Putamen (tissue), 1 donor: Measurements from ENCODE around the gene GRAP2.
"Not testable (repeated sequence)": the region's sequence is repeated elsewhere in the genome, so short reads cannot be mapped to it uniquely, and the experiment has no call there.

Experiments
- DNase-seq: peaks from one replicate; pipeline ENCODE4 v3.0.0-alpha.2; 2016; ENCODE audit warnings: low spot score

Gene GRAP2

DNA sequence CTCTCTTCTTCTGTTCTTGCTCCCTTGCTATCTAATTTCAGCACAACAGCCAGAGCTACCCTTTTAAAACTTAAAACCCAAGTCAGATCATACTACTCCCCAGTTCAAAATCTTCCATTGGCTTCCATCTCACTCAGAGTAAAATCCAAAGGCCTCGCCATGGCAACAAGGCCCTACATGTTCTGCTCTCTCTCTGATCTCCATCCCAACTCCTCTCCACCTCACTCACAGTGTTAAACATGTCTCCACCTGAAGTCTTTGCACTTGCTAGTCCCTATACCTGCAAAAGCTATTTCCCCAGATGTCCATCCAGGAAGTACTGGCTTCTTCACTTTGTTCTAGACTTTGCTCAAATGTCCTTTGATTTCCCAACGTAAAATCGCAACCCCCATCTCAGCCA, 3.0 kb upstream of the GRAP2 start:
- no peak for DNase-seq

DNA sequence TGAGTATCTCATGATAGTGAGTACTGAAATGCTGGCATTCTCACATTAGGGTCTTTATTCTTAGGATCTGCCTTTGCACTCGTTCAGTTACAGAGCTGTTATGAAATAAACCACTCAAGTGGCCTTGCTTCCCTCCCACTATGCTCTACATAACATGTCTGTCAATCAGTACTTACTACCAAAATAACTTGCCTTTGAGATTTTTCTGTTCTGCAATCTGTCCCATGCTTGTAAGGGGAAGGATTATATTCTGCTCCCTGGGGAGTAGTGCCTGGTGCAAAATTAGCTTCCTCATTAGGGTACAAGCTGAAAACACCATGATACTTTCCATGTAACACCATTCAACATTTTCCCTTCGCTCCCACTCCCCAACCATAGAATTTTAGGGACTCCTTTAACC, 1.9 kb upstream of the GRAP2 start:
- DNase-seq: no peak

DNA sequence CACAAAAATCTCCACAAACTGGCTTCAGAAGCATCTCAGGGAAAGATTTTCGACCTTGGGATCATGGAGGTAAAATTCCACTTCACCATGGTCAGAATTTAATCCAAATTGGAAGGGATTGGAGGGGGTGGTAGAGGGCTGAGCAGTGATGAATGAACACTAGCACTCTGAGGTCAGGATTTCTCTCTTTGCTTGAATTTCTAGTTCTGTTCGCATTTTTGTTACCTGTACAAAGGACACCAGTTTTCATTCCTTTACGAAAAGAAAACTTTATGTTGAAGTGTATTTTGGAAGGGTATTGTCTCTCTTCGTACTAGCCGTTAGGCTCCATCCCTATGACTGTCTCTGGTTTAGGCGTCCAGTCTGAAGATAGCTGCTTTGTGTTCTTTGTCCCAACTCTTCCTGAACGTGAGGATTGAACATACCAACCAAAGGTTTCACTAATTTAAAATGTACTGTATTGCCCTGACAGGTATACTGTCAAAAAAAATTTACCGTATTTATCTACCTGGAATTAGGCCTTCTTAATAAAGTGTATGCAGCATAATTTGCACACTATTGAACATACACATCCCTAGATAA, 772 bp downstream of the GRAP2 start:
- DNase-seq: no peak

DNA sequence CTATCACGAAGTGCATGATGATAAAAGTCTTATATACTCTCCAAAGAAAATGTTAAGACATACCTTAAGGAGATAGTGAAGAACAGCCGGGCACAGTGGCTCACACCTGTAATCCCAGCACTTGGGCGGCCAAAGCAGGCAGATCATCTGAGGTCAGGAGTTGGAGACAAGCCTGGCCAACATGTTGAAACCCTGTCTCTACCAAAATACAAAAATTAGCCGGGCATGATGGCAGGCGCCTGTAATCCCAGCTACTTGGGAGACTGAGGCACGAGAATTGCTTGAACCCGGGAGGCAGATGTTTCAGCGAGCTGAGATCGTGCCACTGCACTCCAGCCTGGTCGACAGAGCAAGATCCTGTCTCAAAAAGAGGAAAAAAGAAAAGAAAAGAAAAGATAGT, 3.1 kb downstream of the GRAP2 start:
- DNase-seq: not testable (repeated sequence)

DNA sequence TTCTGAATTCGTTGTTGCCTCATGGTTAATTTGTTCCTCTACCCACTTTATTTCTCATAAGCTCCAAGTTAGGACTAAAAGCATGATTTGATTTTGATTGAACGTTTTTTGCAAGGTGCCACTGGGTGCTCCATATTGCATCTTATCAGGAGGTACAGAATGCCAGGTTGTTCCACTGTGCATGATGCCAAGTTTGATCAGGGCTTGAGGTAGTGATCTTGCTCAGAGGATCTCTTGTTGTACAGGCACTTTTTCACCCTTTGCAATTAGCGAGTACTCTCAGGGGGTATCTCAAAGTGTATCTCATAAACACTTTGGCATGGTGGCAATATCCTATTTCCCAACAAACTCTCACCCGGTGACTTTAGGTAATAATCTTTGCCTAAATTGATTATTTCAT, 4.0 kb downstream of the GRAP2 start:
- DNase-seq: no peak

DNA sequence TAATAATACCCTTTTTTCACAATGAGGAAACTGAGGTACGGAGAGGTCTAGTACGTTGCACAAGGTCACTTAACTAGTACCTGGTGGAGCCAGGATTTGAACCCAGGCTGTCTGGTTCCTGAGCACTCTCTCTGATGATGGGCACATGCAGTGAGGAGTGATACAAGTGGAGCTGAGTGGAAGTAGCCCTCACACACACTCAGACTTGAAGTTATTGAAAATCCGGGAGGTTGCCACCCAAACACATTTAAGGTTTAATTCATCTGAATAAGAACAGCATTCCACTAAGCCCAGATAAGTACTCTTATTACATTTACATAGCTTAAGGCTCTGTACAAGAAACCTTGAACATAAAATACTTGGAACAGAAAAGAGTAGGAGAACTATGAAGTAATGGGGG, 4.8 kb downstream of the GRAP2 start:
- no peak for DNase-seq

DNA sequence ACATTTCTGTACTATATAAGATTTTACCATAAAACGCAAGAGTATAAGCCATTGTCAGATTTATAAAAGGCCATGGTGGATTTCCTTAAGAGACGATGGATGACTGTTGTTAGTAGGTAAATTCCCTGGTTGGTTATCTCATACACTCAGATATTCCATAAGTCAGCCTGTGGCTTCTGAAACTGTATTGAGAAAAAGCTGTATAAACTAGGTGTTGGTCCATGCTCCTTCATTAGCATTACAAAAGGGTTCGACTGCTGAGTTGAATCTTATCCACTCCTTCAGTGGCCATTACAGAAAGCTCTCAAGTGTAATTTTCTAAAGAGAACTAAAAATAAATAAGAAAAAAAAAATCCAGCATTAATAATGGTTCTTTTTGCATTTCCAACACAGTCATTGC, 5.3 kb downstream of the GRAP2 start:
- DNase-seq: no peak

DNA sequence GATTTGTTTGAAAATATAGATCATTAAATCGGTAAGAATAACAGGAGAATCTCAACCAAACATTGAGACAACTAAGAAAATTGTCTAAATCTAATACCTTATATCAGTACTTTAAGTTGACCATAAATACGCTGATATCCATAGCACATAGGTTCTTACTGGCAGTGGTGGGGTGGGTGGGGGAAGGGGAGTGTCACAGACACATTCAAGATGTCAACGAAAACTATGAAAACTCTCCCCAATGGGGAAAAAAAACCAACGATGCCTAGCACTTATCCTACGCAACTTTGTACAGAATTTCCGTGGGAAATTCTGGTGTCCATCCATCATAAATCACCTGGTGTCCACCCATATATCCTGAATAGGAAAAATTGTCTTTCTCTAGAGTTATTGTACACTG, 6.2 kb downstream of the GRAP2 start:
- DNase-seq: no peak

DNA sequence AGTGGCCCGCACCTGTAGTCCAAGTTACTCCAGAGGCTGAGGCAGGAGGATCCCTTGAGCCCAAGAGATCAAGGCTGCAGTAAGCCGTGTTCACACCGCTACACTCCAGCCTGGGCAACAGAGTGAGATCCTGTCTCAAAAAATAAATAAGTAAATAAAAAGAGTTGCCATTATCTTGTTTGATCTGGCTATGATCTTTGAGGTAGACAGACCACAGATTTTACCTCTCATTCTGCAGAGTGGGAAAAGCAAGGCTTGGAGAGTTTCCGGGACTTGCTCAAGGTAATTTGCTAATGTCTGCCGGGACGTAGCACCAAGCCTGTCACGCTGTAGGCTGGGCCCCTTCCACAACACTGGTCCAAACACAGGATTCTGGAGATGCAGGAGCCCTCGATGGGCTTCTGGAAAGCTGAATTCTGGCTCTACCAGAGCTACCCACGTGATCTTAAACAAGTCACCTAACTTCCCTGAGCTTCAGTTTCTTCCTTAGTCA, 6.8 kb downstream of the GRAP2 start:
- no peak for DNase-seq

DNA sequence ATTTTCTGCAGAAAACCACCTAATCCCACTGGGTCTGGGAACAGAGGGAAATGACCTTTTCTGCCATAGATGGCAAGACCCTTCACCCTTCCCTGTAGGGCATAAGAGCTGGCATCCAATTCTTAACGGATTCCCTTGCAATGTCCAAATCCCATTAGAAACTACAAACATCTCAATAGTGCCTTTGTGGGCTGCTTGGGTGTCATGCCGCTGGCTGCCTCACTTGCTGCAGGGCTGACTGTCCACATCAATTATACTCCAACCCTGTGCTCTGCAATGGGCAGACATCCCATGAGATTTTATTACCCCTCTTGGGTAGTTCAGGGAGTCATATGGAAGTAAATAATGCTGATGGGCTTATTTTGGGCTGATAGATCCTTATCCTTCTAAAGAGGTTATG, 7.3 kb downstream of the GRAP2 start:
- no peak for DNase-seq

DNA sequence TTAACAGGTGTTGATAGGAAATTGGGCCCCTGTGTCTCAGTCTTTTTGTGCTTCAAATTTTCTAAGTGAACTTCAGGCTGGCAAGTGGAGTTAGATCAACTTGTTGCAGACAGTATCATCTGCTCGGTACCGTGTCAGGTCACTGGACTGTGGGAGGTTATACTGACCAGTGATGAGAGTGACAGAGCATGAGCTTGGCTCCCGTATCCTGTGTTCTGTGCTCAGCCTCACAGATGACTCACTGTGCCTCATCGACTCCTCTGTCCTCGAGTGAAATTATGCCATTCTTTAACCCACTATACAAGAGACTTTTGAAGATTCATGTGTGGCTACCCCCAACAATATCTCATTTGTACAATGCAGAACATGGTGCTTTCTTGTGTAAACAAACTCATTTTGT, 7.9 kb downstream of the GRAP2 start:
- no peak for DNase-seq

DNA sequence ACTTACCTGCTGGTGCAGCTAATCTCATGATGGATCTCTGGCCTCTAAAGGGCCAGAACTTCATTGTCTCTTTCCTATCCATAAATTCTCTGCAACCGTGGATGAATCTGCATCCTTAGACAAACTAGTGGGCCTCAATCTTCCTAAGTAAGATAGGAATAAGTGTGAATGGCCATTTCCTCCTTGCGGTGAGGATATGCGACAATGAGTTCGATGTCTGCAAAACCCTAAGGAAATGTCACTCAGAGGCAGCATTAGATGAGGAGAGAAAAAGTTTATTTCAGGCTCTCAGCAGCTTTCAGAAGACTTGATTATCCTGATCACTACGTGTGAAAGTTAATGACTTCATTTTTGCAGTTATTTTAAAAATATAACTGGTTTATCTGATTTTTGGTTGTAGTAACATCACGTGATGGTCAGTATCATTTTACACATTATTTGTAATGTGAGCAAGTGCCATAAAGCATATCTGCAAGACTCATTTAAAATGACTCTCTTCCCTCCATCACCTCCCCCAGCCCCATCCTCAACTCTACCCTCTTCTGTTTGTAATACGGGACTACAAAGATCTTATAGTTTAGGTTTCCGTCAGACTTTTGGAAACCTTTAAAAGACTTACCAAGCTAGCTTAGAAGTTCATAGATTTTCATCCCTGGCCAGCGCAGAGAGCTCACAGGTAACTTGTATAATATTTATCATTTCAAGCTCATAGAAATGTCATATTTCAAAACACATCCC, 10.2 kb downstream of the GRAP2 start:
- DNase-seq: no peak

DNA sequence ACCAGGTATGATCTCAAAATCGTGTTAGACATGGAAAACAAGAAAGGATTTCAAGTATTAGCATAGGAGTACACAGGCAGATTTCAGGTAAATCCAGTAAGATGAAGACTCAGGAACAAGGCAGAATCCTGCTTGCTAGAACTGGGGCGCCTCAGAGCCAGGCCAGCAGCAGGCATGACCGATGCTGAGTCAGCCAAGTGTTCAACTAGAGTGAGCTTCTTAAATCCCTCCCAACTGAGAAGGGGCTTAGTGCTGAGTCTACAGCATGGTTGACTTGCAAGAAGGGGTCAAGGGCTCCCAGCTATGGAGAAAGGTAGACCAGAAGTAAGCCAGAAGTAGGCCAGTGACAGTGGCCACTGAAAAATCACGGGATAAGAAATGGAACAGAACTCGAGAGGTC, 12.4 kb downstream of the GRAP2 start:
- no peak for DNase-seq

DNA sequence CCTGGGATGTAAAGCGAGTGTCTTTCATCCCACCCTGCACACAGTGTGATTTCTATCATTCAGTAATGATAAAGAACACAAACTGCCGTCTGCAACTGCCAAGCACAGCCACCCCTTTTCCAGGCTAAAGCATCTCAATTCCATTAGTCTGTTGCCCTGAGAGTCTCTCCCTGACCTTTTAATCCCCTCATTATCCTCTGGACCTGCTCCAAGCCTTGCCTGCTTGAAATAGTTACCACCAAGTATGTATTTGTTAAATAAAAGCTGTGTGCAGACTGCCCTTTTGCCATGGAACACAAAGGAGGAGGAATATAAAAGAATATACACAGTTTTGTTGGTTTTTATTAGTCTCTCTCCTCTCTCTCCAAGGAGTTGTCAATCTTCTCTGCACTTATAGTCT, 13.0 kb downstream of the GRAP2 start:
- no peak for DNase-seq

DNA sequence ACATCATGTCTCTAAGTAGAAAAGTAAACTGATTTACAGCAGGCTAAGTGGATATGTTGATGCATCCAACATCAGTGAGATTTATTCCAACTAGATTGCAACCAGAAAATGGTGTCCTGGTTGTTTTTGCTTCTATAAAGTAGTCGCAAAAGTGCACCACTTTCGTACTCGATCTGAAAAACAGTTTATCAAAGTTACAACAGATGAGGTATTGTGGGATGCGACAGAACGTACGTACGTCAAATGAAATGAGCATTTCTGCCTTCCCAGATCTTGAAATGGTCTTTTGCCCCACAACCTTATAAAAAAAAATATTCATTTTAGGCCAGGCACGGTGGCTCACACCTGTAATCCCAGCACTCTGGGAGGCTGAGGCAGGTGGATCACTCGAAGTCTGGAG, 13.7 kb downstream of the GRAP2 start:
- DNase-seq: no peak

DNA sequence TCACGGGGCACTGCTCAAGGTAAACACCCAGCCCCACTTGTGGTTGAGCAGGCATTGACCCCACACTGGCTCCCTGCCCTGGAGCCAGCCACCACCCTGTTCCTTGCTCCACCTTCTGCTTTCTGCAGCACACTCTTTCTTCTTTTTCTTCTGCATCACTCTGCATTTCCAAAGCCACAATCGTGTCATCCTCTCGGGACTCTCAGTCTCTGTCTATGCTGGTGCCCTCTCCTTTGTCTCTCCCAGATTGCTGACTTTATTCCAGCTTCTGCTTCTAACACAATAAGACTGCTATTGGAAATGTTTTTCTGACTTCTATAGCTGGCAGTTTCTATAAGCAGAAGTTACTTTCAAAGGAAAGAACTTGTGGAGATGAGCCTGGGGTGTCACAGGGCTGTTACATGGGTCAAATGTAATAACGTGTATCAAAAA, 14.4 kb downstream of the GRAP2 start:
- DNase-seq: no peak

DNA sequence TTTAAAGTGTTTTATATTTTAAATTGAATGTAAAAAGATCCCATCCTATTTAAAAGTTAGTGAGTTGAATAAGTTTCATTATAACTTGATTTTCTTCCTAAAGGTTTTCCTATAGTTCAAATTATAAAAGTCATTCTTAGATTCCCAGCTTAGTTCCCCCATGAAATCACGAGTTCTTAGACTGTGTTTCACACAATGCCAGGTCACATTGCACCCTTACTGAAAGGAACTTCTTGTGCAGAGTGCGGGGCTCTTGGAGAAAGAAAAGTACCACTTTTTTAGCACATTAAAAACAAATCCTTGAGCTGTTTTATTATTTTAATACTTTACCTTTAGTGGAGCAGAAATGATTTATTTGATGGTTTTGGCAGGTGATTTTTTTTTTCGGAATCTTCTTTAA, 15.6 kb downstream of the GRAP2 start:
- DNase-seq: no peak

DNA sequence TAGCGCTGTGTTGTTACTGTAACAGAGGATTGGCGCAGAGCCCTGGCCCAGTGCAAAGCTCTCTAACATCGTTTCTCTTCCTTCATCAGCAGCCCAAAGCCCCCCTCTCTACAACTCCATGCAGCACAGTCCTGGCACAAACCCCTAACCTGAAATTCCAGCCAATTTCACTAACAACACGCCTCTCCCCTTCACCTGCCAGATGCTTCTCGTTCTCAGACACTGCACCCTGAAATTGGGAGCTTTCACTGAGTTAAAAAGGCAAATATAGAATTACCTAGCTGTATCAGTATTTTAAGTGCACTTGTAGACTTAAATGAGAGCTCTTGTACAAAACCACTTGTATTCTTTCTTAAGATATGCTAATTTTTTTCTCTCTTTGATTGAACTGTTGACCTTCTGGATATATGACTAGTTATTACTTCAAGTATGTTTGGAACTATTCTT, 16.3 kb downstream of the GRAP2 start:
- DNase-seq: no peak

DNA sequence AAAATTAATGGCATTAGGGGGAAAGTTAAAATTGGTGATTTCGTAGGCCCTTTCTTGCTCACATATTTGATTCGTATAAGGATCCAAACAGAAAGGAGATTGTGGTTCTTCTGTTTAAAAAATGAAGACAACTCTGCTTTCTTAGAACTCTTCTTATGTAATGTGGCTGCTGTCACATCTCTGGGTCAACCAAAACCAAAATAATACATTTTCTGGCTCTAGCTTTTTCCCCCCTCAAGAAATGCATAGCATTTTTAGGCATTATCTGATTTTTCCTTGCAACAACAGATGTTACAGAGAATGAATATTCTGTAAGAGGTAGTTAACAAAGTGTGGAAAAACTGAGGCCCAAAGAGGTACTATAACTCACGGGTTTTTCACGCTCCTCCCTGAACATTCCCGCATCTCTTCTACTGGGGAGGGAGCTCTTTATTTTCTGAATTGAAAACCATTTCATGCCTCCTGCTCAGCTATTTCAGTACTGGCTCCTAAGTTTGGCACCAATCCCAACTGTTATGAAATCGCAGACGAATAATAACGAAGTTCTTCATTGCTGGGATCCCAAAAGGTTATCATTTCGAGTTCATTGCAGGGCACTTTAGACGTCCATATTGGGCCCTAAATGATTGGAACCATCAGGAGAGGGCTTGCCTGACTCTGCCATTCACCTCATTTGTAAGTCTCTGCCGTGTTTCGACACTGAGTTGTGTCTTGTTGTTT, 17.1 kb downstream of the GRAP2 start:
- peak; percentile 19 for DNase-seq

DNA sequence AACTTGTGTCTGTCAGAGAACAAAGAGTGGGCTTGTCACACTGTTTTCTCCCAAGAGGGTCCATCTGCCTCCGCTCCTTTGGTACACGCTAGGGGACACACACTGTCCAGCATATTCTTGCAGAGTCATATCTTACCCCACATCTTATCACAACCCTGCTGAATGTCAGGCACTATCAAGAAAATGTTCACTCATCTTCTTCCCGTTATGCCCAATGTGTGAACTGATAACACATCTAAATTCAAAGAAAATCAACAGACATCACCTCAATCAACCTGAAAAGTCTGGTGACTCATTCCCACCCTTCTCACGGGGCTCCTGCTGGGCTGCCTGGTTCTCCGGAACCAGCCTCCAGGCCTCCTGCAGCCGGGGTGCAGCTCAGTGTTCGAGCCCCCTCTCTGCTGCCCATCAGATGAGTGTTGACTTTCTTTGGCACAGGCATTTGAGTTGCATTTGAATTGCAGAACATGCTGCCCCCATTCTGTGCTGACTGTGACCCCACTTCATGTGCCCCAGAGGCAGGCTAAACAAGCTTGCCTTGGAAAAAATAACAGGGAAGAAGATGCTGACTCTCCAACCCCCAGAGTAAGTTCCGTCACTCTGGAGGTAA, 19.4 kb downstream of the GRAP2 start:
- no peak for DNase-seq

DNA sequence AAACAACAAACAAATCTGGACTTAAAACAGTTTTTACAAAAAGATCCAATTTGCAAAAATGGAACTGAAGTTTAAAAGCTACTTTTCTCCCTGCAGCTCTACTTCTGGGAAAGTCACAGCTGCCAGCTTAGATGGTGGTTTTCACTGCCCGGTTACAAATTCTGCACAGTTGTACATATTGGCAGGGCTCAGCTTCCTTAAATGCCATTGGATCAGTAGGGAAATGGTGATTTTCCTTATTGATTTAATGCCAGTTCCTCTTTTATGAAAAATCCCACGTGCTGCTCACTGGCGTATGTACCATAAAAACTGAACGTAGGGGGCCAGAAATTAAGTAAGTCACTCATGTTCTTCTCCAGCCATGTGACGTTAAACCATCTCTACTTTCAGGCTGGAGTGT, 22.8 kb downstream of the GRAP2 start:
- DNase-seq: no peak

DNA sequence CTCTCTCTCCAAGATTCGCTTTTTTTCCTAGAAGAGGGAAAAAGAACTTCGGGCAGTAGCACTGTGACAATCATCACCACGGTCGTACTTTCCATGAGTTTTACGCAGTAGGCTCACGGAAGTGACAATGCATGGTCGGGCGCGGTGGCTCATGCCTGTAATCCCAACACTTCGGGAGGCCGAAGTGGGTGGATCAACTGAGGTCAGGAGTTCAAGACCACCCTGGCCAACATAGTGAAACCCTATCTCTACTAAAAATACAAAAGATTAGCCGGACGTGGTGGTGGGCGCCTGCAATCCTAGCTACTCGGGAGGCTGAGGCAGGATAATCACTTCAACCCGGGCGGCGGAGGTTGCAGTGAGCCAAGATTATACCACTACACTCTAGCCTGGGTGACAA, 23.4 kb downstream of the GRAP2 start:
- no peak for DNase-seq

DNA sequence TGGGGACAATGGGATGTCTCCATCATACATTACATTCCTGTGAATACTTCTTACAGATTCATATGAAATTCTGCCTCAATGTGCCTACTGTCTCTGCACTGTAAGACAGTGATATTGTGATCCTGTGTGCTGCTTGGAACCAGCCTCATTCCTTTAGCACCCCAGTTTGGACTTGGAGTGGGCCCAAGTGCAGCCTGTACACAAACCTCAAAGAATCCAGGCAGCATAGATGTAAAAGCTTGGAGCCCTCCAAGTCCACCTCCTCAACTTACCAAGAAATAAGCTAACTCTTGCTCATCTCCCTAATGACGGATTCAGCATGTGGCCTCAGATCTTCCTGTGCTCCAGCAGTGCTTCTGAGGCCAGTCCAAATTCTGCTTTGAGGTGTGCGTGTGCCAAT, 24.4 kb downstream of the GRAP2 start:
- no peak for DNase-seq
